ENCODE data around the gene FTCD.

DNA sequence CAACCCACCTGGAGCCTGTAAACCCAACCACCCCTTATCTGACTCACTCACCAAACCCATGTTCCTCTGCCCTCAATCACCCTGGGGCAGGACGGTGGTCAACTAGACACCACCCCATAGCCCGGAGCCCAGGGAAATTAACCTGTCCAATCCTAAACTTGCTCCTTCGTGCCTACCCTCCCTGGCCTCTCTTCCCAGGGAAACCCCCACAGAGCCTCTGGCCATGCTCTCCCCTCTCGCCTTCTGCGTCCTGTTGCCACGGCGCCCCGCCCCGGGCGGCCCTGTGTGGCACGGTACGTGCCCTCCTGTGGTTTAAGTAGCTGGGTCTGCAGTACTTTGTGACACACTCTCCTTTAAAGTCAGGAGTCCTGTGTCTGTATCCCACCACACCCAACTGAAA, 4.0 kb upstream of the FTCD start:
- no peak for TF ChIP-seq POLR2AphosphoS5 (IDR thresholded peaks at IDR 0.05)
- TF ChIP-seq, protein P1, sequence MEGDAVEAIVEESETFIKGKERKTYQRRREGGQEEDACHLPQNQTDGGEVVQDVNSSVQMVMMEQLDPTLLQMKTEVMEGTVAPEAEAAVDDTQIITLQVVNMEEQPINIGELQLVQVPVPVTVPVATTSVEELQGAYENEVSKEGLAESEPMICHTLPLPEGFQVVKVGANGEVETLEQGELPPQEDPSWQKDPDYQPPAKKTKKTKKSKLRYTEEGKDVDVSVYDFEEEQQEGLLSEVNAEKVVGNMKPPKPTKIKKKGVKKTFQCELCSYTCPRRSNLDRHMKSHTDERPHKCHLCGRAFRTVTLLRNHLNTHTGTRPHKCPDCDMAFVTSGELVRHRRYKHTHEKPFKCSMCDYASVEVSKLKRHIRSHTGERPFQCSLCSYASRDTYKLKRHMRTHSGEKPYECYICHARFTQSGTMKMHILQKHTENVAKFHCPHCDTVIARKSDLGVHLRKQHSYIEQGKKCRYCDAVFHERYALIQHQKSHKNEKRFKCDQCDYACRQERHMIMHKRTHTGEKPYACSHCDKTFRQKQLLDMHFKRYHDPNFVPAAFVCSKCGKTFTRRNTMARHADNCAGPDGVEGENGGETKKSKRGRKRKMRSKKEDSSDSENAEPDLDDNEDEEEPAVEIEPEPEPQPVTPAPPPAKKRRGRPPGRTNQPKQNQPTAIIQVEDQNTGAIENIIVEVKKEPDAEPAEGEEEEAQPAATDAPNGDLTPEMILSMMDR (IDR thresholded peaks at IDR 0.05): no peak
- TF ChIP-seq POLR2A (IDR thresholded peaks at IDR 0.05): no peak
- TF ChIP-seq EP300 (IDR thresholded peaks at IDR 0.05): no peak
